ENCODE data around the gene RFT1. TPM values are rescaled to one million over a fixed set of nuclear protein-coding genes. Genes with fewer than 3 reads are reported as not detected.
A peak's percentile ranks its signal among the peaks of the same experiment; 100 is the strongest.

RFT1 gene
- total and polyA plus RNA-seq, 2 of the 13 experiments (the other 11 are each of a cell fraction or from before 2014, with no cell fraction given): 23.2 to 37.0 TPM

DNA sequence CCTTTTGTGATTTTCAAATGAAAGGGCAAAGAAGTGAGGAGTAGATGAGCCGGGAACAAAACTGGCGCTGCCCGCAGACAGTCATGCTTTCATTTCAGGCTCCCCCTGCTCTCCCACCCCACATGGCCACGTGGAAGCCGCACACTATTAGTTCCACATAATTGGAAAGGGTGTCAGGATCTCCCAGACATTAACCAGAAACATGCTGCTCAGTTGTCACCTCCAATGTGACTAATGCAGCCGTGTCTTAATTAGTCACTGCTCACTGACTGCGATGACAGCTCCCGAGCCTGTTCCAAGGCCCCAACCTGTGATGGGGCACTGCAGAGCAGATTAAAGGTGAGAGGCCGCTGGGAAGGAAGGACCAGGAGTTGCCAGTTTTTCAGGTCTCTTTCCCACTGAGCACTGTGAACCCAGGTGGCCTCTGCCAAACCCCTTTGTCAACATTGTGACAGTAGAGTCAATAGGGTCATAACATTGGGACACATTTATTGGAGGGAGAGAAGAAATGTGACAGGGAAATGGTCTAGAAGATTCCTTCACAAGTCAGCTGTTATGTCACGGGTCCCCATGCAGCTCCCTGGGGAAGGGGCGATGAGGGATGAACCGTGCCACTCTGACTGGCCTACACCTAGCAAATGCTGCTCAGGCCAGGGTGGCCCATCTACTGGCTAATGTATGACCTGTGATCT lies 45.8 kb downstream of the RFT1 start (continued):
- TF ChIP-seq, protein P1, sequence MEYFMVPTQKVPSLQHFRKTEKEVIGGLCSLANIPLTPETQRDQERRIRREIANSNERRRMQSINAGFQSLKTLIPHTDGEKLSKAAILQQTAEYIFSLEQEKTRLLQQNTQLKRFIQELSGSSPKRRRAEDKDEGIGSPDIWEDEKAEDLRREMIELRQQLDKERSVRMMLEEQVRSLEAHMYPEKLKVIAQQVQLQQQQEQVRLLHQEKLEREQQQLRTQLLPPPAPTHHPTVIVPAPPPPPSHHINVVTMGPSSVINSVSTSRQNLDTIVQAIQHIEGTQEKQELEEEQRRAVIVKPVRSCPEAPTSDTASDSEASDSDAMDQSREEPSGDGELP (IDR thresholded peaks at IDR 0.05; ENCODE audit: borderline replicate concordance, low read depth): peak; percentile 49; the same call in 1 of the 2 replicates
- TF ChIP-seq REL (CRISPR knock-in tag; conservative IDR thresholded peaks at IDR 0.05) (no peak), ZNF230 (CRISPR knock-in tag; IDR thresholded peaks at IDR 0.05) (0 out of 2 replicates have a peak, but pooled peaks have one; percentile 29), ZNF550 (CRISPR knock-in tag; IDR thresholded peaks at IDR 0.05; ENCODE audit: borderline replicate concordance) (no peak), MYC (CRISPR knock-in tag; IDR thresholded peaks at IDR 0.05; ENCODE audit: borderline replicate concordance) (0 out of 2 replicates have a peak, but pooled peaks have one; percentile 20), IRX3 (CRISPR knock-in tag; IDR thresholded peaks at IDR 0.05; ENCODE audit: borderline replicate concordance, low read depth) (no peak), RXRA (CRISPR knock-in tag; IDR thresholded peaks at IDR 0.05) (peak; percentile 55; the same call in 1 of the 2 replicates), RAD51 (IDR thresholded peaks at IDR 0.05; ENCODE audit: borderline replicate concordance) (no peak), SPEN (CRISPR knock-in tag; IDR thresholded peaks at IDR 0.05; ENCODE audit: low read depth) (no peak), ZNF616 (CRISPR knock-in tag; IDR thresholded peaks at IDR 0.05; ENCODE audit: low read depth) (no peak), PITX1 (CRISPR knock-in tag; IDR thresholded peaks at IDR 0.05) (peak; percentile 41; the same call in 1 of the 2 replicates), SOX13 (IDR thresholded peaks at IDR 0.05) (no peak), SOX13 (CRISPR knock-in tag; conservative IDR thresholded peaks at IDR 0.05 in 1 of 2, IDR thresholded peaks at IDR 0.05 in 1 of 2) (peak in 1 of 2 experiments; percentile 25; a peak in 1 of 4 replicates), ZNF235 (CRISPR knock-in tag; IDR thresholded peaks at IDR 0.05; ENCODE audit: borderline replicate concordance) (no peak), TBX2 (CRISPR knock-in tag; IDR thresholded peaks at IDR 0.05; ENCODE audit: borderline replicate concordance) (peak; percentile 50; the same call in 1 of the 2 replicates)
- TF ChIP-seq, protein P2, sequence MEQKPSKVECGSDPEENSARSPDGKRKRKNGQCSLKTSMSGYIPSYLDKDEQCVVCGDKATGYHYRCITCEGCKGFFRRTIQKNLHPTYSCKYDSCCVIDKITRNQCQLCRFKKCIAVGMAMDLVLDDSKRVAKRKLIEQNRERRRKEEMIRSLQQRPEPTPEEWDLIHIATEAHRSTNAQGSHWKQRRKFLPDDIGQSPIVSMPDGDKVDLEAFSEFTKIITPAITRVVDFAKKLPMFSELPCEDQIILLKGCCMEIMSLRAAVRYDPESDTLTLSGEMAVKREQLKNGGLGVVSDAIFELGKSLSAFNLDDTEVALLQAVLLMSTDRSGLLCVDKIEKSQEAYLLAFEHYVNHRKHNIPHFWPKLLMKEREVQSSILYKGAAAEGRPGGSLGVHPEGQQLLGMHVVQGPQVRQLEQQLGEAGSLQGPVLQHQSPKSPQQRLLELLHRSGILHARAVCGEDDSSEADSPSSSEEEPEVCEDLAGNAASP (CRISPR knock-in tag; IDR thresholded peaks at IDR 0.05; ENCODE audit: borderline replicate concordance): peak; percentile 75; the same call in 1 of the 2 replicates
- TF ChIP-seq, protein P3, sequence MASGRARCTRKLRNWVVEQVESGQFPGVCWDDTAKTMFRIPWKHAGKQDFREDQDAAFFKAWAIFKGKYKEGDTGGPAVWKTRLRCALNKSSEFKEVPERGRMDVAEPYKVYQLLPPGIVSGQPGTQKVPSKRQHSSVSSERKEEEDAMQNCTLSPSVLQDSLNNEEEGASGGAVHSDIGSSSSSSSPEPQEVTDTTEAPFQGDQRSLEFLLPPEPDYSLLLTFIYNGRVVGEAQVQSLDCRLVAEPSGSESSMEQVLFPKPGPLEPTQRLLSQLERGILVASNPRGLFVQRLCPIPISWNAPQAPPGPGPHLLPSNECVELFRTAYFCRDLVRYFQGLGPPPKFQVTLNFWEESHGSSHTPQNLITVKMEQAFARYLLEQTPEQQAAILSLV (CRISPR knock-in tag; IDR thresholded peaks at IDR 0.05; ENCODE audit: borderline replicate concordance): no peak
- TF ChIP-seq, protein P4, sequence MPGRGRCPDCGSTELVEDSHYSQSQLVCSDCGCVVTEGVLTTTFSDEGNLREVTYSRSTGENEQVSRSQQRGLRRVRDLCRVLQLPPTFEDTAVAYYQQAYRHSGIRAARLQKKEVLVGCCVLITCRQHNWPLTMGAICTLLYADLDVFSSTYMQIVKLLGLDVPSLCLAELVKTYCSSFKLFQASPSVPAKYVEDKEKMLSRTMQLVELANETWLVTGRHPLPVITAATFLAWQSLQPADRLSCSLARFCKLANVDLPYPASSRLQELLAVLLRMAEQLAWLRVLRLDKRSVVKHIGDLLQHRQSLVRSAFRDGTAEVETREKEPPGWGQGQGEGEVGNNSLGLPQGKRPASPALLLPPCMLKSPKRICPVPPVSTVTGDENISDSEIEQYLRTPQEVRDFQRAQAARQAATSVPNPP (CRISPR knock-in tag; IDR thresholded peaks at IDR 0.05): no peak
- TF ChIP-seq, protein P5, sequence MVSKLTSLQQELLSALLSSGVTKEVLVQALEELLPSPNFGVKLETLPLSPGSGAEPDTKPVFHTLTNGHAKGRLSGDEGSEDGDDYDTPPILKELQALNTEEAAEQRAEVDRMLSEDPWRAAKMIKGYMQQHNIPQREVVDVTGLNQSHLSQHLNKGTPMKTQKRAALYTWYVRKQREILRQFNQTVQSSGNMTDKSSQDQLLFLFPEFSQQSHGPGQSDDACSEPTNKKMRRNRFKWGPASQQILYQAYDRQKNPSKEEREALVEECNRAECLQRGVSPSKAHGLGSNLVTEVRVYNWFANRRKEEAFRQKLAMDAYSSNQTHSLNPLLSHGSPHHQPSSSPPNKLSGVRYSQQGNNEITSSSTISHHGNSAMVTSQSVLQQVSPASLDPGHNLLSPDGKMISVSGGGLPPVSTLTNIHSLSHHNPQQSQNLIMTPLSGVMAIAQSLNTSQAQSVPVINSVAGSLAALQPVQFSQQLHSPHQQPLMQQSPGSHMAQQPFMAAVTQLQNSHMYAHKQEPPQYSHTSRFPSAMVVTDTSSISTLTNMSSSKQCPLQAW (CRISPR knock-in tag; IDR thresholded peaks at IDR 0.05): 0 out of 2 replicates have a peak, but pooled peaks have one; percentile 35
- TF ChIP-seq, protein P6, sequence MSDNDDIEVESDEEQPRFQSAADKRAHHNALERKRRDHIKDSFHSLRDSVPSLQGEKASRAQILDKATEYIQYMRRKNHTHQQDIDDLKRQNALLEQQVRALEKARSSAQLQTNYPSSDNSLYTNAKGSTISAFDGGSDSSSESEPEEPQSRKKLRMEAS (IDR thresholded peaks at IDR 0.05): 0 out of 2 replicates have a peak, but pooled peaks have one; percentile 44
- TF ChIP-seq, protein P7, sequence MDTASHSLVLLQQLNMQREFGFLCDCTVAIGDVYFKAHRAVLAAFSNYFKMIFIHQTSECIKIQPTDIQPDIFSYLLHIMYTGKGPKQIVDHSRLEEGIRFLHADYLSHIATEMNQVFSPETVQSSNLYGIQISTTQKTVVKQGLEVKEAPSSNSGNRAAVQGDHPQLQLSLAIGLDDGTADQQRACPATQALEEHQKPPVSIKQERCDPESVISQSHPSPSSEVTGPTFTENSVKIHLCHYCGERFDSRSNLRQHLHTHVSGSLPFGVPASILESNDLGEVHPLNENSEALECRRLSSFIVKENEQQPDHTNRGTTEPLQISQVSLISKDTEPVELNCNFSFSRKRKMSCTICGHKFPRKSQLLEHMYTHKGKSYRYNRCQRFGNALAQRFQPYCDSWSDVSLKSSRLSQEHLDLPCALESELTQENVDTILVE (CRISPR knock-in tag; IDR thresholded peaks at IDR 0.05): no peak
